Fibroblast of lung (primary cell): ENCODE results near the gene CAPRIN1. TPM values are rescaled to one million over a fixed set of nuclear protein-coding genes. Genes with fewer than 3 reads are reported as not detected.

Experiments
- DNase-seq, 2 donors: peaks; one replicate each; pipeline versions ENCODE4 v3.0.0 to v3.0.0-alpha.2; 2010; ENCODE audit warnings: low read depth in 2 of 2
- H2AFZ ChIP-seq: 2 replicates; pipeline ENCODE4 v1.5.1; 2012; ENCODE audit warnings: low read length, control low read depth, inconsistent platforms
- H3K27ac ChIP-seq: 2 replicates; pipeline ENCODE4 v1.5.1; 2011; ENCODE audit warnings: low read length, control low read depth; ENCODE audit not compliant: insufficient read depth
- H3K27me3 ChIP-seq: 2 replicates; pipeline ENCODE4 v1.5.1; 2011; ENCODE audit warnings: mild to moderate bottlenecking, low read length; ENCODE audit not compliant: control insufficient read depth, insufficient read depth
- H3K36me3 ChIP-seq: 2 replicates; pipeline ENCODE4 v1.5.1; 2011; ENCODE audit warnings: low read length; ENCODE audit not compliant: control insufficient read depth, insufficient read depth
- H3K4me1 ChIP-seq: 2 replicates; pipeline ENCODE4 v1.5.1; 2011; ENCODE audit warnings: low read length; ENCODE audit not compliant: control insufficient read depth, insufficient read depth; ENCODE audit errors: extremely low read depth
- H3K4me2 ChIP-seq: 2 replicates; pipeline ENCODE4 v1.5.1; 2011; ENCODE audit warnings: low read length, control low read depth; ENCODE audit not compliant: insufficient read depth; ENCODE audit errors: extremely low read depth
- H3K4me3 ChIP-seq, 4 experiments: fragments of 200-600 bp in 1 of 4; sonication (generic) in 1 of 4; replicated peaks in 1 of 4; 2 replicates each; pipeline ENCODE4 v1.5.1; 2011 to 2016; ENCODE audit warnings: low read length in 4 of 4, low read depth in 3 of 4, mild to moderate bottlenecking in 3 of 4, control low read depth in 2 of 4, inconsistent platforms in 1 of 4, mixed read lengths in 1 of 4; ENCODE audit not compliant: insufficient read depth in 1 of 4; ENCODE audit errors: control extremely low read depth in 1 of 4
- H3K79me2 ChIP-seq: 2 replicates; pipeline ENCODE4 v1.5.1; 2012; ENCODE audit warnings: mild to moderate bottlenecking, low read length, inconsistent platforms; ENCODE audit not compliant: control insufficient read depth, insufficient read depth
- H3K9ac ChIP-seq: 2 replicates; pipeline ENCODE4 v1.5.1; 2011; ENCODE audit warnings: mild to moderate bottlenecking, low read length, control low read depth; ENCODE audit not compliant: insufficient read depth
- H3K9me3 ChIP-seq: 2 replicates; pipeline ENCODE4 v1.5.1; 2012; ENCODE audit warnings: low read depth, low read length; ENCODE audit not compliant: control insufficient read depth, insufficient read depth
- H4K20me1 ChIP-seq: 2 replicates; pipeline ENCODE4 v1.5.1; 2011; ENCODE audit warnings: low read length; ENCODE audit not compliant: control insufficient read depth, insufficient read depth; ENCODE audit errors: extremely low read depth
- EZH2 ChIP-seq: IDR thresholded peaks from 2 replicates; pipeline ENCODE4 v1.5.1; 2012; ENCODE audit warnings: low read length, control low read depth, mild to moderate bottlenecking; ENCODE audit errors: missing control alignments
- polyA plus RNA-seq, 2 donors: library from polyadenylated mRNA; depleted of rRNA in 1 of 2; stranded (reverse) in 1 of 2; unstranded in 1 of 2; fragments of >200 nt; gene quantifications; 2 replicates each; pipeline ENCODE4 v1.2.1, GENCODE V29; 2011 to 2012; ENCODE audit warnings: missing spikeins in 1 of 2
- total RNA-seq: library from RNA; depleted of rRNA; stranded (reverse); fragments of >200 nt; gene quantifications from 2 replicates; pipeline ENCODE4 v1.2.1, GENCODE V29; 2014
- TF ChIP-seq, protein P1 (sequence below), 2 donors: IDR thresholded peaks in 1 of 2; conservative IDR thresholded peaks in 1 of 2; 1 replicate in 1 of 2; 2 replicates in 1 of 2; pipeline ENCODE4 v1.5.1; 2011 to 2012; ENCODE audit warnings: low read length in 2 of 2, control low read depth in 1 of 2, inconsistent platforms in 1 of 2, low read depth in 1 of 2, mild to moderate bottlenecking in 1 of 2

Gene CAPRIN1
- total and polyA plus RNA-seq, 2 donors (not counting 1 experiment from before 2014, with no cell fraction given): 203 to 220 TPM

DNA sequence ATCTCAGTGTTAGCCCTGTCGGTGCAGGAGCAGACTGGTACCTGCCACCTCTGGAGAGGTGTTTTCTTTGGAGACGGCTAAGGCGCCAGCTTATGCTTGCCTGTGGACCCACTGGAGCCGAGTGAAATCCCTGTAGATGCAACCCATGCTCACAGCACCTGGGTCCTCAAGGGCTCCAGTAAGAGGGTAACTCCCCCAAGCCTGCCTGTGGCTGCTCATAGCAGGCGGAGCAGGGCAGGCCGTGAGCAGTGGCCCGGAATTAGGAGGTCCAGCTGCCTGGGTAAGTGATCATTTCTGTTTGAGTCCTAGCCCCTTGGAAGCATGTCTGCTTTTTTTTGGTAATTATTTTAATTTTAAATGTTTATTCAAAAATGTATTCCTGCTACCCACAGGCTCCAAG is 97.7 kb downstream of the CAPRIN1 start:
- DNase-seq: no peak
- peaks cover 7% of the 10 kb centered on the region for H3K36me3 ChIP-seq

DNA sequence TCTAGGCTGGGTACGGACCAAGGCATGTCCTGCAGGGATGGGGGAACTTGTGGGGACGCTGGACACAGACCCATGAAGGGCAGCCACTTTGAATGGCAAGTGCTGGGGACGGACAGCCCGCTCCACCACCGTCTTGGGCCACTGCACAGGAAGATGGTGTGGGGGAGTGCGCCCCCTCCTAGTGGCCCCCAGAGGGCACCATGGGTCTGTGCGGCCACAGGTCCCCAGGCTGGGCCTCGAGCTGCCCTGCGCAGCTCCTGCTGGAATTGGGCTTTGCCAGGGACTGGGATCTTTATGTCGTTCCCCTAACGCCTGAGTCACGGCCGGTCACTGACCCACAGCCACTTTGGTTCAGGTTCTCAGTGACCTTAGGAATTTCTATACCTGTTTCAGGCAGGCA is 98.3 kb downstream of the CAPRIN1 start:
- Histone ChIP-seq H3K27ac (no peak overlapping the region), H3K4me1 (peaks cover 5% of the 10 kb centered on the region), H3K4me2 (no peak overlapping the region), H3K36me3 (peaks cover 10% of the 10 kb centered on the region), H3K9ac (no peak overlapping the region), H3K79me2 (no peaks in the 10 kb centered on the region), H3K27me3 (no peaks in the 10 kb centered on the region), H2AFZ (no peak overlapping the region), H3K4me3 (no peak overlapping the region), H3K9me3 (no peaks in the 10 kb centered on the region), H4K20me1 (no peaks in the 10 kb centered on the region)
- TF ChIP-seq EZH2: no peak
- TF ChIP-seq, protein P1, sequence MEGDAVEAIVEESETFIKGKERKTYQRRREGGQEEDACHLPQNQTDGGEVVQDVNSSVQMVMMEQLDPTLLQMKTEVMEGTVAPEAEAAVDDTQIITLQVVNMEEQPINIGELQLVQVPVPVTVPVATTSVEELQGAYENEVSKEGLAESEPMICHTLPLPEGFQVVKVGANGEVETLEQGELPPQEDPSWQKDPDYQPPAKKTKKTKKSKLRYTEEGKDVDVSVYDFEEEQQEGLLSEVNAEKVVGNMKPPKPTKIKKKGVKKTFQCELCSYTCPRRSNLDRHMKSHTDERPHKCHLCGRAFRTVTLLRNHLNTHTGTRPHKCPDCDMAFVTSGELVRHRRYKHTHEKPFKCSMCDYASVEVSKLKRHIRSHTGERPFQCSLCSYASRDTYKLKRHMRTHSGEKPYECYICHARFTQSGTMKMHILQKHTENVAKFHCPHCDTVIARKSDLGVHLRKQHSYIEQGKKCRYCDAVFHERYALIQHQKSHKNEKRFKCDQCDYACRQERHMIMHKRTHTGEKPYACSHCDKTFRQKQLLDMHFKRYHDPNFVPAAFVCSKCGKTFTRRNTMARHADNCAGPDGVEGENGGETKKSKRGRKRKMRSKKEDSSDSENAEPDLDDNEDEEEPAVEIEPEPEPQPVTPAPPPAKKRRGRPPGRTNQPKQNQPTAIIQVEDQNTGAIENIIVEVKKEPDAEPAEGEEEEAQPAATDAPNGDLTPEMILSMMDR (conservative IDR thresholded peaks at IDR 0.05 in 1 of 2, IDR thresholded peaks at IDR 0.05 in 1 of 2; ENCODE audit: low read depth in 1 of 2, low read length in 2 of 2): peak; percentile 6 to 42
- DNase-seq: peak in 1 of 2 donors; percentile 27

More for the DNA sequence above, 97.7 kb downstream of the CAPRIN1 start:
- no peaks in the 10 kb centered on the region for H4K20me1 ChIP-seq
- H3K4me2 ChIP-seq: no peak overlapping the region
- H3K4me3 ChIP-seq: no peak overlapping the region
- H3K4me1 ChIP-seq: peaks cover 5% of the 10 kb centered on the region
- no peaks in the 10 kb centered on the region for H3K9me3 ChIP-seq
- no peak overlapping the region for H3K27ac ChIP-seq
- H2AFZ ChIP-seq: no peak overlapping the region
- TF ChIP-seq, protein P1 (conservative IDR thresholded peaks at IDR 0.05 in 1 of 2, IDR thresholded peaks at IDR 0.05 in 1 of 2; ENCODE audit: low read depth in 1 of 2, low read length in 2 of 2): no peak
- TF ChIP-seq EZH2: no peak
- no peaks in the 10 kb centered on the region for H3K79me2 ChIP-seq
- no peak overlapping the region for H3K9ac ChIP-seq
- H3K27me3 ChIP-seq: no peaks in the 10 kb centered on the region

DNA sequence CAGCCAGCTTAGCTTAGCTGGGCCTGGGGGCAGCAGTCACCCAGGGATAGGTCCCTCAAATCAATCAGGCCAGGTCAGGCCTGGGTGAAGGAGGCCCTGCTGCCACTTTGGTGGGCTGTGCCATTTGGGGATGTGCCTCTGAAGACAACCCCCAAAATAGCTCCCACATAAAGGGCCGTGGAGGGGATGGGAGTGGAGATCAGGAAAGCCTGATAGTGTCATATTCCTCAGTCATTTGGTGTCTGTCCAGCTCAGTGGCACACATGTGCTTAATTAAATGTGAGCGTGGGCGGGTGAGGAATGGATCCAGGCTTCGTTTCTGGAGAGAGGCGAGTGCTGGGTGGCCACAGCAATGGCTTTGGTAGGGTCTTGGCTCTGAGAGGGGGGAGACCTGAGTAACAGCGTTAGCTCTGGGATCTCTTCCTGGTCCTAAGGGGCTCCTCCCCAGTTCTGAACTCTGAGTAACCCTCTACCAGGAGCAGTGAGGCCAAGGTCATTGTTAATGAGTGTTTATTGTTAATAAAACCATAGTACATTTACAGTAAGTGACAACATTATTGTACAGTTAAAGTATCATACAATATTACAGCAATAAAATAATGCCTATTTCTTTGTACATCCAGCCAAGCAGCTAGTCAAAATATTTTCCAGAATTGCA is 99.1 kb downstream of the CAPRIN1 start:
- Histone ChIP-seq H3K4me2 (peak overlapping the region; percentile 8), H3K9ac (no peak overlapping the region), H4K20me1 (no peaks in the 10 kb centered on the region), H3K27me3 (no peaks in the 10 kb centered on the region), H3K9me3 (no peaks in the 10 kb centered on the region), H3K27ac (no peak overlapping the region), H3K4me3 (no peak overlapping the region), H3K4me1 (peaks cover 5% of the 10 kb centered on the region), H3K79me2 (no peaks in the 10 kb centered on the region), H3K36me3 (peaks cover 10% of the 10 kb centered on the region), H2AFZ (no peak overlapping the region)
- peak in 1 of 2 donors; percentile 40 for DNase-seq
- no peak for TF ChIP-seq EZH2
- TF ChIP-seq, protein P1 (conservative IDR thresholded peaks at IDR 0.05 in 1 of 2, IDR thresholded peaks at IDR 0.05 in 1 of 2; ENCODE audit: low read depth in 1 of 2, low read length in 2 of 2): no peak

Other genes starting within 250 kb of the CAPRIN1 start
- 0.17 and 0.51 TPM in 2 replicates for gene LMO2, start 159.7 kb upstream of the CAPRIN1 start, total RNA-seq
- 0.03 and 0.15 TPM in 2 replicates for gene LMO2, start 159.7 kb upstream of the CAPRIN1 start, polyA plus RNA-seq
- gene NAT10, start 53.9 kb downstream of the CAPRIN1 start, total RNA-seq: 12.1 and 14.4 TPM in 2 replicates
- gene NAT10, start 53.9 kb downstream of the CAPRIN1 start, polyA plus RNA-seq: 21.5 and 33.0 TPM in 2 replicates